Mucosa of stomach (tissue), 1 donor: Measurements from ENCODE around the gene CKB.

ENCODE experiments used
- H3K27me3 ChIP-seq: one replicate; pipeline ENCODE4 v1.7.0; 2013; ENCODE audit warnings: mild to moderate bottlenecking, low read length; ENCODE audit not compliant: control insufficient read depth, insufficient read depth
- H3K36me3 ChIP-seq: one replicate; pipeline ENCODE4 v1.7.0; 2013; ENCODE audit warnings: low read length; ENCODE audit not compliant: control insufficient read depth, insufficient read depth
- H3K4me1 ChIP-seq: one replicate; pipeline ENCODE4 v1.7.0; 2013; ENCODE audit warnings: mild to moderate bottlenecking, low read length; ENCODE audit not compliant: control insufficient read depth, insufficient read depth
- H3K4me3 ChIP-seq: one replicate; pipeline ENCODE4 v1.7.0; 2013; ENCODE audit warnings: low read length
- H3K9ac ChIP-seq: one replicate; pipeline ENCODE4 v1.7.0; 2013; ENCODE audit warnings: mild to moderate bottlenecking, low read length, moderate library complexity
- H3K9me3 ChIP-seq: one replicate; pipeline ENCODE4 v1.7.0; 2013; ENCODE audit warnings: mild to moderate bottlenecking, low read length, moderate library complexity; ENCODE audit not compliant: control insufficient read depth
- donor health status: Pancreatic carcinoma.

The CKB gene

DNA sequence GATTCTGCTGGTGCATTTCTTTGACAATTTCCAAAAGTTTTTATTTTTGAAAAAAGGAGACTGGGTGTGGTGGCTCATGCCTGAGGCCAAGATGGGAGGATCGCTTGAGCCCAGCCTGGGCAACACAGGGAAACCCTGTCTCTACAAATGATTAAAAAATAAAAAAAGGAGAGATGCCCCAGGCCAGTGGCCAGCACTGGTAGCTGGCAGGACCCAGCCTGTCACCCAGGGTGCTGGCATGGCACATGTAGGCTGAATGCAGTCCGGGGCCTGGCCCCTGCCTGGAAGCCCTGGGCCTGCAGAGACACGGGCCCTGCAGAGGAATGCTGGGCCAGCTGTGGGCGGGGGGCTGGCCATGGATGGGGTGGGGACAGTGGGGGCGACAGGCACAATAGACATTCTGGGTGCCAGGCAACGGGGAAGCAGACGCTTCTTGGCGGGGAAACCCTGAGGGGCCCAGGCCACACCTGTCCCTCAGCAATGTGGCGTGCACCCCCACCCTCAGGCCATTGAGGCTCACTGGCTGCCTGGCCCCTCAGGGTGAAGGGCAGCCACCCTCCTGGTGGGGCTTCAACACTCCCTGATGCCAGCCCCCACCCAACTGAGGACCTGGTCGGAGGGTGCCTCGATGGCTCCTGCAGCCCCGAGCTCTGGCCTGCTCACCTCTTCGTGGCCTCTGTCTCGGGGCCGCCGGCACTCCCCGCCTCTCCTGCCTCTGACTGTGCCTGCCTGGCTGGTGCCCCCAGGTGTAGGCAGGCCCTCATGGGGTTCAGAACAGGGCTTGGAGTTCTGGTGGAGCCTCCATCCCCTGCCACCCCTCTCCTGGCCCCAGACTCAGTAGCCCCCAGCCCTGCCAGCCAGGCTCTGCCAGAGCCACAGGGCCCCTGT lies 18.4 kb upstream of the CKB start:
- Histone ChIP-seq H3K36me3 (no peaks in the 10 kb centered on the region), H3K4me3 (no peak overlapping the region), H3K27me3 (peaks cover 20% of the 10 kb centered on the region), H3K4me1 (peaks cover 63% of the 10 kb centered on the region), H3K9me3 (no peaks in the 10 kb centered on the region), H3K9ac (peak overlapping the region; percentile 47)

GRCh38 chr14:103539056-103539825 lies 16.6 kb upstream of the CKB start:
- Histone ChIP-seq H3K36me3 (no peaks in the 10 kb centered on the region), H3K9me3 (no peaks in the 10 kb centered on the region), H3K27me3 (peaks cover 20% of the 10 kb centered on the region), H3K9ac (no peak overlapping the region), H3K4me3 (no peak overlapping the region), H3K4me1 (peaks cover 63% of the 10 kb centered on the region)

DNA sequence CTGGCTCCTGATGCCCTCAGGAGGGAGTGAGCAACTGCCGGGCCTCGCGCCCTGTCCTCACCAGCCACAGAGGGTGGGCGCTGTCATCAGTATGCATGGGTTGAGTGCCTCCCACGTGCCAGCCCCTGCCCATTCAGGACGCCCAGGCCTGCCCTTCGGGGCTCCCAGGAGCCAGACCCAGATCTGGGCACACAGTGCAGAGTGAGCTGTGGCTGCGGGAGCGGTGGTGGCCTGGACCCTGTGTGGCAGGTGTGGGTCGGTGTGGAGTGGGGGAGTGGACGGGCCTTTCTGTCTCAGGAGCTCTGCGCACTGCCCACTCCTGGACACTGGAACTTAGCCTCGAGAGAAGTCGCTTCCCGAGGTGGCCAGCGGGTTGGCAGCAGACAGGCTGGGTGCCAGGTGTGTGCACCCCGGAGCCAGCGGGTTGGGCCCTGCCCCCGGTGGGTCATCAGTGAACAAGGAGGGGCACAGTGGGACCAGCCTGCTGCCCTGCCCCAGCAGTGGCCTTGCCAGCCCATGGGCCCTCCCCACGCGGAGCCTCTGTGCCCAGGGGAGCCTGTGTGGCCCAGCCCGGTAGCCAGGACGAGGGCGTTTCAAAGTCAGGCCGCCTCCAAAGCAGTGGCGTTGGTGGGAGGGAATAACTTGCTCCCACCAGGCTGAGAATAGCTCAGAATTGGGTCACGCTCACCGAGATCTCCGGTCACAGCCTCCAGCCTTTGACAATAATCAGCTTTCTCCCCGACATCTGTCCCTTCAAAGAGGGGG lies 15.8 kb upstream of the CKB start:
- peaks cover 20% of the 10 kb centered on the region for H3K27me3 ChIP-seq
- H3K9ac ChIP-seq, result no peak overlapping the region
- peaks cover 57% of the 10 kb centered on the region for H3K4me1 ChIP-seq
- H3K36me3 ChIP-seq, result no peaks in the 10 kb centered on the region
- H3K4me3 ChIP-seq, result no peak overlapping the region
- no peaks in the 10 kb centered on the region for H3K9me3 ChIP-seq

GRCh38 chr14:103537175-103537990 lies 14.8 kb upstream of the CKB start:
- Histone ChIP-seq H3K9ac (no peak overlapping the region), H3K4me3 (no peak overlapping the region), H3K9me3 (no peaks in the 10 kb centered on the region), H3K4me1 (peaks cover 46% of the 10 kb centered on the region), H3K36me3 (no peaks in the 10 kb centered on the region), H3K27me3 (peaks cover 16% of the 10 kb centered on the region)

GRCh38 chr14:103536693-103537092 lies 14.1 kb upstream of the CKB start:
- H3K4me1 ChIP-seq, result peaks cover 39% of the 10 kb centered on the region
- no peaks in the 10 kb centered on the region for H3K9me3 ChIP-seq
- no peak overlapping the region for H3K9ac ChIP-seq
- no peaks in the 10 kb centered on the region for H3K36me3 ChIP-seq
- H3K27me3 ChIP-seq, result peaks cover 16% of the 10 kb centered on the region
- no peak overlapping the region for H3K4me3 ChIP-seq

- Histone ChIP-seq H3K4me1 (peaks cover 33% of the 10 kb centered on the region), H3K9ac (no peak overlapping the region), H3K9me3 (no peaks in the 10 kb centered on the region), H3K27me3 (peaks cover 16% of the 10 kb centered on the region), H3K36me3 (no peaks in the 10 kb centered on the region), H3K4me3 (no peak overlapping the region)
Measured at GRCh38 chr14:103535891-103536565, 13.4 kb upstream of the CKB start.

DNA sequence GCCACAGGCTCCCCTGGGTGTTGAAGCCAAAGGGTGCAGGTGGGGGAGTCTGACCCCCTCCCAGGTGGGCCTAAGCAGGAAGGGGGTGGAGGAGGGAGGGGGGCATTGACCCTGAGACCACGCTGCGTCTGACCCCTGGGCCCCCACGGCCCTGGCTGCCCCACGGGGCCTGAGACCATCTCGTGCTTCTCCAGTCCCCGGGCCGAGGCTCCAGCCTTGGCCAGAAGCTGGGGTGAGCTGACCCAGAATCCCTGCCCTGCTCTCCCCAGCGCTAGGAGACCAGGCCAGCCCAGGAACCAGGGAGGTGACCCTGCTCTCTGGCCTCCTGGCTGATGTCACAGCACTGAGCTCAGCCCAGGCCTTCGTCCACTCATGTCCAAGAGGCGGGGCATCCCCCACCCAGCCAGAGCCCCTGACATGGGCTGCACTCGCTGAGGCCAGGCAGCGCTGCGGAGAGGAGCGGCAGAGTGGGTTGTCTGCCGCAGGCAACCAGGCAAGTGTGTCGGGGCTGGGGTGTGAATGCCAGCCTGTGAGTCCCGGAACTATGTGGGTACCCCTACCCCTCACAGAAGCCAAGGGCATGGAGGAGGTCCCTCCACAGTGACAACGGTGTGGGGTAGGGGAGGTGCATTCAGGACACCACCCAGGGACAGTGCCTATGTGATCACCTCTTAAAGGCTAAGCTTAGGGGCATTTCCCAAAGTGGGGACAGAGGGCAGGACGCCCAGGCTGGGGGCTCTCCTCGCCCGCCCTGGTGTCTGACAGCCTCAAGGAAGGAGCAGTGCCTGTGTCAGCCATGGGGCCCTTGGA lies 12.7 kb upstream of the CKB start:
- Histone ChIP-seq H3K4me3 (no peak overlapping the region), H3K9me3 (no peaks in the 10 kb centered on the region), H3K27me3 (peaks cover 16% of the 10 kb centered on the region), H3K36me3 (no peaks in the 10 kb centered on the region), H3K4me1 (peaks cover 27% of the 10 kb centered on the region), H3K9ac (no peak overlapping the region)

DNA sequence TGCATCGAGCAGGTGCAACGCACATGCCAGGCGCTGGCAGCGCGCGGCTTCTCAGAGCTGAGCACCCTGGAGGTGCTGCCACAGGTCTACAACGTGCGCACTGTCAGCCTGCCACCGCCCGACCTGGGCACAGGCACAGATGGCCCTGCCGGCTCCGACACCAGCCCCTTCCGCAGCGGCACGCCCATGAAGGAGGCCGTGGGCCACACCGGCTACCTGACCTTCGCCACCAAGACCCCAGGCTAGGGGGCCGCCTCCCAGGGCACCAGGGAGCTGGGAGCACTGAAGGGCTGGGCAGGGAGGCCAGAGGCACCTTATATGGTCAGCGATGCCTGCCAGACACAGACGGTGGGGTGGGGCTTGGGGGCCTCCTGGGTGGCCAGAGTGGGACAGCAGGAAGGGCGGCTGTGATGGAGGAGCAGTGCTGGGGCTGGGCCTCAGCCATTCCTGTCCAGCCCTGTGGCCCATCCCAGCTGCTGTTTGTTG lies 12.0 kb upstream of the CKB start:
- no peaks in the 10 kb centered on the region for H3K36me3 ChIP-seq
- H3K4me1 ChIP-seq, result peaks cover 29% of the 10 kb centered on the region
- H3K27me3 ChIP-seq, result peaks cover 16% of the 10 kb centered on the region
- H3K9ac ChIP-seq, result no peak overlapping the region
- H3K4me3 ChIP-seq, result no peak overlapping the region
- no peaks in the 10 kb centered on the region for H3K9me3 ChIP-seq

GRCh38 chr14:103533999-103534575 lies 11.5 kb upstream of the CKB start:
- peaks cover 11% of the 10 kb centered on the region for H3K27me3 ChIP-seq
- peaks cover 24% of the 10 kb centered on the region for H3K4me1 ChIP-seq
- no peak overlapping the region for H3K9ac ChIP-seq
- H3K9me3 ChIP-seq, result no peaks in the 10 kb centered on the region
- H3K36me3 ChIP-seq, result no peaks in the 10 kb centered on the region
- no peak overlapping the region for H3K4me3 ChIP-seq
